DOHH2 (cell line): ENCODE data around the gene WNT3.
A peak's percentile ranks its signal among the peaks of the same experiment; 100 is the strongest.

ENCODE experiments used
- H3F3A ChIP-seq: fragments of 200-600 bp; sonication (generic), shearing (Covaris generic); 2 replicates; pipeline ENCODE4 v1.6.0; 2016; ENCODE audit warnings: antibody characterized with exemption, mild to moderate bottlenecking; ENCODE audit not compliant: control insufficient read depth, insufficient read depth
- H3K27ac ChIP-seq: fragments of 200-600 bp; sonication (generic); 2 replicates; pipeline ENCODE4 v1.5.1; 2014; ENCODE audit warnings: low read depth, mild to moderate bottlenecking, low read length, moderate library complexity
- H3K27me3 ChIP-seq: fragments of 200-600 bp; sonication (generic); 2 replicates; pipeline ENCODE4 v1.6.1; 2014; ENCODE audit warnings: mild to moderate bottlenecking, low read length, mixed read lengths; ENCODE audit not compliant: control insufficient read depth
- H3K36me3 ChIP-seq: fragments of 200-600 bp; sonication (generic); 2 replicates; pipeline ENCODE4 v1.6.1; 2014; ENCODE audit warnings: mild to moderate bottlenecking, low read length, moderate library complexity, mixed read lengths; ENCODE audit not compliant: control insufficient read depth
- H3K4me1 ChIP-seq: fragments of 200-600 bp; sonication (generic); 2 replicates; pipeline ENCODE4 v1.6.1; 2014; ENCODE audit warnings: mild to moderate bottlenecking, low read length, mixed read lengths; ENCODE audit not compliant: control insufficient read depth
- H3K4me2 ChIP-seq: fragments of 200-600 bp; sonication (generic); 2 replicates; pipeline ENCODE4 v1.6.0; 2014; ENCODE audit warnings: mild to moderate bottlenecking, low read length, moderate library complexity
- H3K4me3 ChIP-seq: fragments of 200-600 bp; sonication (generic); 2 replicates; pipeline ENCODE4 v1.5.1; 2014; ENCODE audit warnings: mild to moderate bottlenecking, low read length, mixed read lengths
- H3K79me2 ChIP-seq: fragments of 200-600 bp; sonication (generic); 2 replicates; pipeline ENCODE4 v1.6.1; 2014; ENCODE audit warnings: mild to moderate bottlenecking, low read length, mixed read lengths; ENCODE audit not compliant: control insufficient read depth
- H3K9me2 ChIP-seq: fragments of 200-600 bp; sonication (generic); replicated peaks from 2 replicates; pipeline ENCODE4 v1.6.1; 2014; ENCODE audit warnings: mild to moderate bottlenecking, low read length, mixed read lengths; ENCODE audit not compliant: control insufficient read depth
- H3K9me3 ChIP-seq: fragments of 200-600 bp; sonication (generic); 2 replicates; pipeline ENCODE4 v1.6.1; 2014; ENCODE audit warnings: antibody characterized with exemption, low read length, mixed read lengths; ENCODE audit not compliant: control insufficient read depth, insufficient read depth
- H4K20me1 ChIP-seq: fragments of 200-600 bp; sonication (generic); 2 replicates; pipeline ENCODE4 v1.6.0; 2014; ENCODE audit warnings: low read depth, mild to moderate bottlenecking, antibody characterized with exemption, low read length, moderate library complexity; ENCODE audit not compliant: control insufficient read depth, insufficient read depth
- EZH2phosphoT487 ChIP-seq: fragments of 200-600 bp; sonication (generic); IDR thresholded peaks from 2 replicates; pipeline ENCODE4 v1.6.1; 2017; ENCODE audit warnings: borderline replicate concordance, mild to moderate bottlenecking, antibody characterized with exemption, low read length, moderate library complexity, mixed read lengths
- TF ChIP-seq, protein P1 (sequence below): fragments of 200-600 bp; sonication (generic); IDR thresholded peaks from one replicate; pipeline ENCODE4 v1.5.1; 2014; ENCODE audit warnings: antibody characterized with exemption, mild to moderate bottlenecking, low read depth, low read length; ENCODE audit not compliant: poor library complexity, severe bottlenecking

Gene WNT3

DNA sequence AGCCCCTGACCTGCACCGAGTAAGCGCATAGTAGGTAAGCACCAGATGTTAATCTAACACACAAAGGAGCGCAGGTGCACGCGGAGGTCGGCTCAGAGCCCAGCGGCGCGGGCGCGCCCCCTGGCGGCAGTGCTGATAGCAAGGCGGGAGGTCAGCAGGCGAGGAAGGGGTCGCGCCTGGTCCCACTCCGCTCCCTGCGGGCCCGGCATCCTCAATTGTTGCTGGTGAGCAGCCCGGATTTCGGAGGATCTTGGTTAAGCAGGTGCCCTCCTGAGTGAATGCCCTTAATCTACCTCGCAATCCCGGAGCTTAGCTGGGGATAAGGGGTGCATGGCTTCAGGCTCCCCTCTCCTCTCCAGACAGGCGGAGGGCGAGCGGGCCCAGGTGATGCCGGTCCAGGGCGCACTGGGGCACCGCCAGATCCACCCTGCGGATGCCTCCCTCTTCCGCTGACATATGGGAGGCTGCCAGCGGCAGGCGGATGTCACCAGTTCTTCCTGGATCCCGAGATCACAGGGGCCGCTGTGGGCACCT, 4.0 kb upstream of the WNT3 start:
- Histone ChIP-seq H3K79me2 (no peaks in the 10 kb centered on the region), H3K4me2 (no peak overlapping the region), H3K27ac (no peak overlapping the region), H3K27me3 (peaks cover 36% of the 10 kb centered on the region), H3K9me3 (no peaks in the 10 kb centered on the region), H3K4me1 (no peaks in the 10 kb centered on the region), H3F3A (no peaks in the 10 kb centered on the region), H3K9me2 (no peaks in the 10 kb centered on the region), H3K36me3 (no peaks in the 10 kb centered on the region), H4K20me1 (no peaks in the 10 kb centered on the region; the same call in 1 of the 2 replicates), H3K4me3 (no peak overlapping the region)
- TF ChIP-seq EZH2phosphoT487: no peak
- TF ChIP-seq, protein P1, sequence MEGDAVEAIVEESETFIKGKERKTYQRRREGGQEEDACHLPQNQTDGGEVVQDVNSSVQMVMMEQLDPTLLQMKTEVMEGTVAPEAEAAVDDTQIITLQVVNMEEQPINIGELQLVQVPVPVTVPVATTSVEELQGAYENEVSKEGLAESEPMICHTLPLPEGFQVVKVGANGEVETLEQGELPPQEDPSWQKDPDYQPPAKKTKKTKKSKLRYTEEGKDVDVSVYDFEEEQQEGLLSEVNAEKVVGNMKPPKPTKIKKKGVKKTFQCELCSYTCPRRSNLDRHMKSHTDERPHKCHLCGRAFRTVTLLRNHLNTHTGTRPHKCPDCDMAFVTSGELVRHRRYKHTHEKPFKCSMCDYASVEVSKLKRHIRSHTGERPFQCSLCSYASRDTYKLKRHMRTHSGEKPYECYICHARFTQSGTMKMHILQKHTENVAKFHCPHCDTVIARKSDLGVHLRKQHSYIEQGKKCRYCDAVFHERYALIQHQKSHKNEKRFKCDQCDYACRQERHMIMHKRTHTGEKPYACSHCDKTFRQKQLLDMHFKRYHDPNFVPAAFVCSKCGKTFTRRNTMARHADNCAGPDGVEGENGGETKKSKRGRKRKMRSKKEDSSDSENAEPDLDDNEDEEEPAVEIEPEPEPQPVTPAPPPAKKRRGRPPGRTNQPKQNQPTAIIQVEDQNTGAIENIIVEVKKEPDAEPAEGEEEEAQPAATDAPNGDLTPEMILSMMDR: peak; percentile 68

DNA sequence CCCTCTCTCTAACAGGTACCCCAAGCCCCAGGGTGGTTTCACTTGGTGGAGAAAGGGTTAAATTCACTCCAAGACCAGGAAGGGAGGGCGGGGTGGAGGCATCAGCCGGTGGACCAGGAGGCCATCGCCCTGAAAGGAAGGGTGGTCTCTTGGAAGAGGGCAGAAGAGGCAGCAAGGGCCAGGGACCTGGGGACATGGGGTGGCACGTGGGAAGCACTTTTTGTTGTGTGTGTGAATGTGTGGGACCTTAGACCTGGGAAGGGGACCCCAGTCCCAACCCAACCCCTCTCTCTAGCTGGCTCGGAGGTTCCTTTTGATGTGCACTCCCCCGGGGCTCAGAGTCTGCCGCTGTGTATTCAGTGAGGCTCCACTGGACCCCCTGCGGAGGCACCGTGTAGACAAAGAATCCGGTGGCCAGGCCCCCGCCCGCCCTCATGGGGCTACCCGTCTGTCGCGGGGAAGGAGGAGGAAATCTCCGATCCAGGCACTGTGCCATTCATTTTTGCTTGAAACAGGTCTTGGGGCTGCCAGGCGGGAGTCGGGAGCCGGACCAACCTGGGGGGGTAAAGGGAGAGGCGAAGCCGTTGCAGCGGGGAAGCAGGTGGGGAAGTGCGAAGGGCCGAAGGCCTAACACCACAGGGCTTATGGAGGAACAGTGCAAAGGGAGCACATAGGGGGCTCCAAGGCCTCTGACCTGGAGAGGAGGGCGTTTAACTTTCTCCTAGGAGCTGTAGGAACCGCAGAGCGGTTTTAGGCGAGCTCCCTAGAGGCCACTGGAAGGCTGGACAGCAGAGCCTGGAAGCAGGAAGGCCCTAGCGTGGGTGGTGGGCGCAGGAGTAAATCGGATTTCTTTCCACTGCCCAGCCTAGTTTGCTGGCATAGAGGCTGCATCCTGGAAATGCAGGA, 3.2 kb upstream of the WNT3 start:
- H3K27ac ChIP-seq: no peak overlapping the region
- no peaks in the 10 kb centered on the region; the same call in 1 of the 2 replicates for H4K20me1 ChIP-seq
- H3K79me2 ChIP-seq: no peaks in the 10 kb centered on the region
- H3K4me2 ChIP-seq: no peak overlapping the region
- no peaks in the 10 kb centered on the region for H3K9me3 ChIP-seq
- H3F3A ChIP-seq: no peaks in the 10 kb centered on the region
- H3K4me1 ChIP-seq: no peaks in the 10 kb centered on the region
- no peaks in the 10 kb centered on the region for H3K36me3 ChIP-seq
- TF ChIP-seq, protein P1: no peak
- no peak for TF ChIP-seq EZH2phosphoT487
- H3K4me3 ChIP-seq: no peak overlapping the region
- no peaks in the 10 kb centered on the region for H3K9me2 ChIP-seq
- H3K27me3 ChIP-seq: peaks cover 43% of the 10 kb centered on the region

DNA sequence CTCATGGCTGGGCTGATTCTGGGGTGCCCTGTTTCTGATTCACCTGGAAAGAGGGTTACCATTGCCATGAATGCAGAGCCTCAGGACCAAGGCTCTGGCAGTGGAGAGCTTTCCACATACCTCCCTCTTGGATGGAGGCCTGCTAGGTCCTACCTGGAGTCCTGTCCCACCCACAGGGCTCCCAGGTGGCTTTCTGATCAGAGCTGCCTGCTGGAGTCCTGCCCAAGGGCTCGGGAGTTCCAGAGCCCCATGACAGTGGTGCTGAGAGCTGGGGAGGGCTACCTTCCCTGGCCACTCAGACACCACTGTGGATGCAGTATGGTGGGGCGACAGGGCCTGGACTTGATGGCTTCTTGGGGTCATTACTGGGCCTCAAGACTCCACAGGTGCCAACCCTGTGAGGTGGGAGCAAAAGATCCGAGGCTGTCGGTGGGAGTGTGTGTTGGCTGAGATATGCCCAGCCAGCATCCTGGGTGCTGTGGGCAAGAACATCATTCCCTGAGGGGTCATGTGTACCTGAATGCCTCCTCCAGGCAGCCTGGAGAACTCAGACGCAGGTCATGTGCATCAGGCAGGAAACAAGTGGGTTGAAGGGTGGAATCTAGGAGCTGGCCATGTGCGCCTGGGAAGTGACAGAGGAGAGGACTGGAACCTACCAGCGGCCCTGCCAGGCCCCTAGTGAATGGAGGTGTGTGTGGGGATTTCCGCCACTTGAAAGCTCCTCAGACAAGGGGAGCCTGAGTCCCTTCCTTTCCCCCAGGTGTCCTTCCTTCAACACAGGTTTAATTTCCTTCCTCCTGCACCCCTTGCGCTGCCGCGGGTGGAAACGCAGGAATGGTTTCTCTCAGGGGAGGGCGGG, 2.3 kb upstream of the WNT3 start:
- no peaks in the 10 kb centered on the region; the same call in 1 of the 2 replicates for H4K20me1 ChIP-seq

More for the DNA sequence above, 2.3 kb upstream of the WNT3 start:
- H3K79me2 ChIP-seq: no peaks in the 10 kb centered on the region
- no peaks in the 10 kb centered on the region for H3K9me3 ChIP-seq
- no peaks in the 10 kb centered on the region for H3F3A ChIP-seq
- H3K36me3 ChIP-seq: no peaks in the 10 kb centered on the region
- no peak overlapping the region for H3K4me3 ChIP-seq
- H3K27ac ChIP-seq: no peak overlapping the region
- TF ChIP-seq, protein P1: no peak
- no peak for TF ChIP-seq EZH2phosphoT487
- no peak overlapping the region for H3K4me2 ChIP-seq
- no peaks in the 10 kb centered on the region for H3K9me2 ChIP-seq
- H3K4me1 ChIP-seq: no peaks in the 10 kb centered on the region
- peaks cover 51% of the 10 kb centered on the region for H3K27me3 ChIP-seq
